HT-29 (cell line): ENCODE measurements around the gene SLC25A17. TPM values are rescaled to one million over a fixed set of nuclear protein-coding genes. Genes with fewer than 3 reads are reported as not detected.
"Not testable (repeated sequence)": the region's sequence is repeated elsewhere in the genome, so short reads cannot be mapped to it uniquely, and the experiment has no call there.

Experiments
- DNase-seq: peaks from one replicate; pipeline ENCODE4 v3.0.0-alpha.2; 2015; ENCODE audit warnings: low spot score
- total RNA-seq: library from RNA; depleted of rRNA; stranded (reverse); fragments of >200 nt; shearing (Covaris generic); gene quantifications from 2 replicates; pipeline ENCODE4 v1.2.3, GENCODE V29; 2014; rRNA removed

SLC25A17 gene, protein sequence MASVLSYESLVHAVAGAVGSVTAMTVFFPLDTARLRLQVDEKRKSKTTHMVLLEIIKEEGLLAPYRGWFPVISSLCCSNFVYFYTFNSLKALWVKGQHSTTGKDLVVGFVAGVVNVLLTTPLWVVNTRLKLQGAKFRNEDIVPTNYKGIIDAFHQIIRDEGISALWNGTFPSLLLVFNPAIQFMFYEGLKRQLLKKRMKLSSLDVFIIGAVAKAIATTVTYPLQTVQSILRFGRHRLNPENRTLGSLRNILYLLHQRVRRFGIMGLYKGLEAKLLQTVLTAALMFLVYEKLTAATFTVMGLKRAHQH
- total RNA-seq: 13.4 and 14.0 TPM in 2 replicates

DNA sequence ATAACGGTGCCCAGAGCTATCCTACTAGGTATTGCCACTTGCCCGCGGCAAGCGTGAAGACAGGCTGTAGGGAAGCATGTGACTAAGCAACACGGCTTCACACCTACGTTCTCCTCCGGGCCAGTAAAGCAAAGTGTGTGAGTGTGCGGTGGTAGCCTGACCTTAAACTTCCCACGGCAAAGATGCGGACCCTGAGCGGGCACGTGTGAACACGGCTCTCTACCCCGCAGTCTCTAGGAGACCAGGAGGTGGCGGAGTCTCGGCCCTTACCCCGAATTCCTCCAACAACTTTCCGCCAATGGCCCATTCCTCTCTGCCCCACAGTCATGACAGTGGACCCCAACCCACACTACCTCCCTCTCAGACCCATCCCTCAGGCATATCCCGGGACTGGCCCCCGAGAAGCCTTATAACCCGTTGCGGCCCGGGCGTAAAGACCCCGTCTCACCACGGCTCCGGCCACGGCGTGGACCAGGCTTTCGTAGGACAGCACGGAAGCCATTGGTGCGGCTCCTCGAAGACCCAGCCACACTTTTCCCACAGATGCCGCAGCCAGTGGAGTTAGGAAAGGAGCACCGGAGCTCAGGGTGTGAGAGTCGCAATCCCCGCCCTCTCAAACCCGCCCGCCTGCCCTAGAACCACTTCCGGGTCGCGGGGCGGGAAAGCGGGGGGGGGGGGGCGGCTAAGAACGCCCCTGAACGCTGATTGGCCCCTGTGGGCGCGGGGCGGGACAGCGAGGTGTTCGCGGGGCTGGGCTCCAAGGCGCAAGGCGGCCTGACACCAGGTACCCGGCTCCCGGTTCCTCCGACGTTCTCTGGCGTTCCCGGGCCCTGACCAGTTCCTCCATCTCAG, at the start of gene SLC25A17:
Gene SLC25A17, minus strand, starts transcription at position 600 of the 852 bp plus-strand sequence. Its CDS starts 98 bp downstream, at position 502.
- DNase-seq: peak; percentile 84

DNA sequence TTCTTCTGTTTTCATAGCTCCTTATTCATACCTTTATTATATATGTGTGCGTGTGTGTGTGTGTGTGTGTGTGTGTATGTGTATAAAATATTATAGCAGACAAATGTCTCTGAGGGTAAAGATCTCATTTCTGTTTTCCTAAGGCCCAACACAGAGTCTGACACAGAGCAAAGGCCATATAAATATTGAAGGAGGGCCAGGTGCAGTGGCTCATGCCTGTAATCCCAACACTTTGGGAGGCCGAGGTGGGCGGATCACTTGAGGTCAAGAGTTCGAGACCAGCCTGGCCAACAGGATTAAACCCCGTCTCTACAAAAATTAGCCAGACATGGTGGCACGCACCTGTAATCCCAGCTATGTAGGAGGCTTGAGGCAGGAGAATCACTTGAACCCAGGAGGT, 49.2 kb upstream of the SLC25A17 start:
- DNase-seq: not testable (repeated sequence)

DNA sequence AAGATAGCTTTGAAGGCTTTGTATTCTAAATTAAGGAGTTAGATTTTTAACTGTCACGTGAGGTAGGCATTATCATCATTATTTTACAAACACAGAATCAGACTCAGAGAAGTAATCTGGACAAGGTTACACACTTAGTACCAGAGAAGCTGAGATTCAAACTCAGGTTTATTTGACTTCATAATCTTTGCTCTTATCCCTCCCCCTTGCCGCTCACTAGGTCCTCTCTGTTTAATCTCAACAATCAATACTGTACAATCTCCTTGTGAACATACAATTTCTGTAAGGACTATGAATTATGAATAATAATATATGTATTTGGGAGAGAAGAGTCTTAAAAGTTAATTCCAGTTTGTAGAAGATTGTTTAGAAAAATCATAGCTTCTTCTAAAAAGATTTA, 48.0 kb upstream of the SLC25A17 start:
- no peak for DNase-seq

DNA sequence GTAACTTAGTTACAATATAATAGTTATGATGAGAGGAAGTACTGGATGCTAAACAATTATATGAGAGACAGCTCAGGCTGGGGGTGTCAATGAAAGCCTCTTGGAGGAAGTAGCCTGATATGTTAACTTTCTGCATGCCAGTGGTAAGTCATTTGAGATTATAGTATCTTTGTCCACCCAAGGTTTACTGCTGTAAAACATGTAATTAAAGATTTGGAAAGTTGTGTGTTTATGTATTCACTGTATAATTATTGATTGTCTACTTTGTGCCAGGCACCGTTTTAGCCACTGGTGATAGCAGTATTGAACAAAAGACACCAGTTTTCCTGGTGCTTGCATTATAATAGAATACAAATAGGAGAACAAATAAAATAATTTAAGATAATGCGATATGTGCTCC, 43.4 kb upstream of the SLC25A17 start:
- no peak for DNase-seq

DNA sequence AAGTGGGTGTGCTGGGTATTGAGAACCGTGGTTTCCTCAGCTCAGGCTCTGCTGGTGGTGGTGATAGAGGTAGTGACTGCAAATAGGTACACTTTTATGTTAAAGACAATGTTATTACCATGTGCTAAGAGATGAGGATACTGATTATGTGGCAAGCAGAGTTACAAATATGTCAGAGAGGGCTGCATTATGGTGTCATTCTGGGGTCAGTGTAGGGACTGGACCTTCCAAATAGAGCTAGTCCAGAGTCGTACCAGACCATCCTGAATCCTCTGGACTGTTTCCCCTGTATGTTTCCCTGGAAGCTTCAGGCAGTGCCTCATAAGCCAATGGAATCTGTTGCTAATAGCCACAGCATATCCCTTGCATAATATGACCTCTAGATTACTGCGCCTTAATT, 42.9 kb upstream of the SLC25A17 start, which contains the start of gene DNAJB7:
Gene DNAJB7, minus strand, starts transcription at position 101 of the 400 bp plus-strand sequence. CDS start 119 bp downstream, outside the sequence.
- no peak for DNase-seq

DNA sequence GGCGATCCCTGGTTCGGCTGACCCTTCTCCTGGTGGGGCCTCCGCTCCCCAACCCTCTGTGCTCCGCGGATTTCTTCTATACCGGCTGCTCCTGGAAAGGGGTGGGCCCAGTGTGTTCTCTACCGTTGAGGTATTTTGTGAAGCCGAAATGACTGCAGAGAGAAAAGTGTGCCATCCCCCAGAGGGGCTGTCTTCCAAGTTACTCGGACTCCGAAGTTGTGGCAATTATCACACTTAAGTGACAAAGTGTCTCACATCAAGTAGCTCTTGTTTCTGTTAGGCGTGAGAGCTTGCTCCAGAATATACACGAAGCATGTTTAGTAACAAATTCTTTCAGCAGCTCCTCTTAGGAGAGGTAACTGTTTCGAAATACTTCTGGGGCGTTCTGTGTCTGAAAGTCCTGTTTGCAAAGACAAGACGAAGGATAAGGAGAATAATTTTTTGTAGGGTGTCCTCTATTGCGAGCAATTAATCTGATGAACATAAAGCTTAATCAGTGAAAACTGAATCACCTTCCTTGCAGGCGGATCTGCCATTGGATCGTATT, 38.2 kb upstream of the SLC25A17 start:
- no peak for DNase-seq

DNA sequence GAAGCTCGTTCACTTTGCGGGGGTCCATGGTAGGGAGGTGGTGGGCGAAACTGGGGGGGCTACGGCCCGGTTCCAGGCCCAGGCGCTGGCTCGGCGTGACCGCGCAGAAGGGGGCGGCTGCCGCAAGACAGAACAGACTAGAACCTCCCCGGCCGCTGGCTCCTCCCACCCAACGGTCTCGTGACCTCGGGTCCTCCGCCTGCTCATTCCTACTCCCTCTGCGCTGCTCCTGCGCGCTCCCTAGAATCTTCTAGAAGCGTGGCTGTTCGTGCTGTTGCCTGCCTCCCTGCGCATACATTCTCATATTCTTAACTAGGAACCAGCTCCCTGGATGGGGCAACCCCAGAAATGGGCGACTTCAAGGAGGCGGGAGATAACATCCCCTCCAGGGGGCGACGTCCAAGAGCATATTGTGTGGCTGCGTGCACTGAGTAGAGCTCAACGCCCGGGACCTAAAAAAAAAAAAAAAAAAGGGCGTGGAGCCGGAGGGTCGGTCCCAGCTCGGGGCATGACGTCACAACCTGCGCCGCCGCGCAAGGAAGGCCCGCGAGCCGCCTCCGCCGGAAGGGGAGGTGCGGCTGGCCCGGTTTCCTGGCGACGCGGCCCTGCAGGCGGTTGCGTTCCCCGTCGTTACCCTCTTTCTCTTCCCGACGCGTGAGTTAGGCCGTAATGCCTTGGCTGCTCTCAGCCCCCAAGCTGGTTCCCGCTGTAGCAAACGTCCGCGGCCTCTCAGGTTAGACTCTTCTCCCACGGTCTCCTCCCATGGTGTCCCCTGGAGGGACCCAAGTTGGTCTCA, 37.6 kb upstream of the SLC25A17 start, which contains the start of the genes ST13 and XPNPEP3:
Gene ST13, minus strand, starts transcription at position 127 of the 796 bp plus-strand sequence. Its CDS starts 99 bp downstream, at position 28.
Gene XPNPEP3, plus strand, starts transcription at position 636 of the 796 bp plus-strand sequence. Its CDS starts 34 bp downstream, at position 670.
- DNase-seq: peak; percentile 90

DNA sequence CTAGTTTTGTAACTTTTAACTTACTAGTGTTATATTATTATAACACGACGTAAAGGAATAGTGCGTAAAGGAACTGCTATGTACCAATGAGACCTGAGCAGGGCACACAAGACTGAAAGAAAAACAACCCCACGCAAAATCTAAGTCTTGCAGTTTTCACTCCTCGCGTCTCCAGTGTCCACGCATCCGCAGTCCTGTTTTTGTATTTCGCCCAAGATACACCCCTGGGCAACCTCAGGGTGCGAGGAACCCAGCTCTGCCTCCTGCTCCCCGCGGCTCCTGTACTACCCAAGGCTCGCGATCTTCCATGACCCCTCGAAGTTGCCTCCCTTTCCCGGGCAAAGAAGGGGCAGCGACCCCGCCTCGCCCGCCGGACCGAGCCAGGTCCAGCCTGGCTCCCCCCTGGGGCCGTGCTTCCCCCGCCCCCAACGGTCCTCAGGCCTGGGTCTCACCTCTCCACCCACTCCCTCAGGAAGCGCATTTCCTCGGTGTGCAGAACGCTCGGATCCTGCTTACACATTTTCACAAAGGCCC, 36.9 kb upstream of the SLC25A17 start:
- DNase-seq: peak; percentile 28

DNA sequence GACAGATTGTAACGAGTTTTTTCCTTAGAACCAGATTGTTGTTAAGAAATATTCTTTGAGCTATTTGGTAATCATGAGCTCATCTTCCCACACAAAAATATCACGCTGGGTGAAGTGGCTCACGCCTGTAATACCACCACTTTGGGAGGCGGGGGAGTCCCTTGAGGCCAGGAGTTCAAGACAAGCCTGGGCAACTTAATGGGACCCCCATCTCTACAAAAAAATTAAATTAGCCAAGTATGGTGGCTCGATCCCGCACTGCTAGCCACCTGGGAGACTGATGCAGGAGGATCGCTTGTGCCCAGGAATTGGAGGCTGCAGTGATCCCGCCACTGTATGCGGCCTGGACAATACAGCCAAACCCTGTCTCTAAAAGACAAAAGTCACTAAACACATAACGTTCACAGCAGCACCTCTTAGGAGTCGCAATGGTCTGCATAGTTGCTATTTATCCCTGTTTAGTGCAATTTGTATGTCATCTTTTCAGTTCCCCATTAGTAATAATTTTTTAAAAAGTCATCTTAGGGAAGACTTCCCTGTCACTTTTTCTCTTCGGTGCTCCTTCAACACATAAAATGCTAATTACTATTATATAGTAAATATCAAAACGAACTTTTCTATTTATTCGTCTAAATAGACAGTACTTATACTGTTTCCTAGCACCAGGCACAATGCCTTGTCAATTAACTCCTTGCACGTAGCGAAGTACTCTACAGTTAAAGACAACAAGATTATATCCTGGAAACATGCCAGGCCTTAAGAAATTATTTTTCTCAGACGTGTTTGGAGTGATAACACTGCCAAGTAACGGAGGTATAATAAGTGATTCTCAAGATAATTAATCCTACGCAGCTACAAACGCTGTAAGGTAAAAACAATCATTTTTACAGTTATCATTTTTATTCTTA, 36.2 kb upstream of the SLC25A17 start:
- no peak for DNase-seq

DNA sequence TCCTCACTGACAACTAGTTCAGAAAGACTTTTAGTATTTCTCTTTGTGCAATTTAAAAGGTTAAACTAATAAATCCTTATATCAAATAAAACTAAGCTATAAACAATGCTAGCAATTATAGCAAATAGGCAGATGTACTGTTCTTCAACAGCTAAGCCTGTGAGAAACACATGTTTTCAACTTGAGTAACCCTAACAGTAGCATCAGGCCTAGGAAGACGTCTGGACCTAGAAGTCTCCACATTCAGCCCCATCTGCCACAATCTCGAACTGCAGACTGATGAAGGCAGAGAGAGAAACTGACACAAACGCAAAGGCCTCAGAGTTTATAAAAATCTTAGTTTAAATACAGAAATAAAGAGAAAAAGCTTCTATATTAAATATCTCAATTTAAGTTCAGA, 34.8 kb upstream of the SLC25A17 start:
- DNase-seq: no peak

DNA sequence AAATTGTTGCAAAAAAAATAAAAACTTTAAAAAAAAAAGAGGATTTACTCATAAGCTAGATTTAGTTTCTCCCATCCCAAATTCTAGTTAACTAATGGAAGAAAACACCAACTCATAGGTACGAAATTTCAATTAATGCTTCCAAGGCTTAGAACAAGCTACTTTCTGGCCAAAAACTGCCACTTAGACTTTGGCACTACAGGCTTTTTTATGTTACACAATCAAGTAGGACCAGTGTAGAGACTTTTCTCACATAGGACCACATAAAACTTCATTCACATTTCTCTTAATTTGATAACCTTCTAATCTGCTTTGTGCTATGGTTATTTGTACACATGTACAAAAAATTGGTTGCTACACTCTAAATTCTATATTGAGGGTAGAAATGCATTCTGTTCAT, 34.2 kb upstream of the SLC25A17 start:
- DNase-seq: no peak

DNA sequence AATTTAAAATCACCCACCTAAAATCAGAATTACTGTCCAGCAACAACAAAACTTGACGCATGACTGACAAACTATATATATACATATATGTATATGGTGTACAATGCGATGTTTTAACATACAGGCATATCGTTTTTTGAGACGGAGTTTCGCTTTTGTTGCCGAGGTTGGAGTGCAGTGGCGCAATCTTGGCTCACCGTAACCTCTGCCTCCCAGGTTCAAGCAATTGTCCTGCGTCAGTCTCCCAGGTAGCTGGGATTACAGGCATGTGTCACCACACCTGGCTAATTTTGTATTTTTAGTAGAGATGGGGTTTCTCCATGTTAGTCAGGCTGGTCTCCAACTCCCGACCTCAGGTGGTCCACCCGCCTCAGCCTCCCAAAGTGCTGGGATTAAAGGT, 26.7 kb upstream of the SLC25A17 start:
- not testable (repeated sequence) for DNase-seq

DNA sequence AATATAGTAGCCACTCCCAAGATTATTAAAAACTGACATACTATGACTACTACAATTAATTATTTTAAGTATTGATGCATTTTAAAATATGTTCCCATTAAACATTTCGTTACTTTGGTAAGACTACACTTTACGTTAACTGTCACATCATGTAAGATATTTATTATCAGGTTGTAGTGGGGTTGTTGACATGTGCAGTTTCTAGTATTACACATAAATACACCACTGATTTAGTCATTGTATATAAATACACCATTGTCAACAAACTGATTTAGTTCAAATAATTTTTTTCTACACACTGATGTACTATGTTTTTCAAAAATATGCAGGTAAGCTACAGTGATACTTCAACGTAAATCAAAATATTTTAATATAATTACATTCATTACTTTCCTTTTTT, 25.8 kb upstream of the SLC25A17 start:
- DNase-seq: no peak

DNA sequence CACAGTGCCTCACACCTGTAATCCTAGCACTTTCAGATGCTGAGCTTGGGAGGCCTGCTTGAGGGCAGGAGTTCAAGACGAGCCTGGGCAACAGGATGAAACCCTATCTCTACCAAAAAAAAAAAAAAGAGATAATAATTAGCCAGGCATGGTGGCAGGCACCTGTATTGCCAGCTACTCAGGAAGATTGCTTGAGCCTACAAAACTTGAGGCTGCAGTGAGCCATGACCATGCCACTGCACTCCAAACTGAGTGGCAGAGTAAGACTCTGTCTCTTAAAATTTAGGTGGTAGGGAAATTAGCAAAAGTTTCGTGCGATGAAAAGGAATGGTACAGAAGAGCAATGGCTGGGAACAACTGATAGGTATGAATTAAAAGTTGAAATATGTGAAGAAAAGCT, 19.3 kb upstream of the SLC25A17 start:
- no peak for DNase-seq

DNA sequence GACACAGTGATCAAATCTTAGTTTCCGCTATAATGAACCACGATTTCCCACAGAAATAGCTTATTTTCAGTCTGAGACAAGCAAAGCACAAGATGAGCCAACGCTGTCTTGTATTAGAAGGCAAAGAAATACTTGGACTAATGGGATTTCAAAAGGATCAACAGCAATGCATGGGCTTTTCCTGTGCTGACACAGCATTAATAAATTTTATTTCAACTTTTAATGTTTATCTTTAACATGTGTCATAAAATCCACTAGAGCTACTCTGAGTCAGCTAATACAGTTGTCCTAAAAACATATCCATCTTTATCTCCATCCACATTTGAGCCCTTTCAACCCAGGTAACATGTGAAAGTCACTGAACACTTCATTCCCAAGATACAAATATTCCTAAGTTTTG, 15.5 kb upstream of the SLC25A17 start:
- no peak for DNase-seq

DNA sequence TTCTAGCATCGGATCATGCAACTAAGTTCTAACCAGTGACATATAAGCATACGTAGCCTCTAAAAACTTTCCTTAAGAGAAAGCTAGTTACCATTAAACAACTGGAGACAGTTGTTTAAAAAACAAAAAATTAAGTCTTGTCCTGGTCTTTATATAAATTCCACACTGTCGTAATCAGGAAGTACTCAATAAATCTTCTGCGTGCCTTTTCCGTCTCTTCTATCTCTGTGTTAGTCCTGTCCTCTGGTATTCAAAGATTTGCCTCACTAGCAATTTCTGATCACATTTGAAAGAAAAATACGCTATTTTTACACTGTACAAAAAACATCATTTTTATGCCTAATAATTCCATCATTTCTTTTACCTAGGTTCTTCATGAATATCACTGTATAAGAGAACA, 10.0 kb upstream of the SLC25A17 start:
- no peak for DNase-seq

DNA sequence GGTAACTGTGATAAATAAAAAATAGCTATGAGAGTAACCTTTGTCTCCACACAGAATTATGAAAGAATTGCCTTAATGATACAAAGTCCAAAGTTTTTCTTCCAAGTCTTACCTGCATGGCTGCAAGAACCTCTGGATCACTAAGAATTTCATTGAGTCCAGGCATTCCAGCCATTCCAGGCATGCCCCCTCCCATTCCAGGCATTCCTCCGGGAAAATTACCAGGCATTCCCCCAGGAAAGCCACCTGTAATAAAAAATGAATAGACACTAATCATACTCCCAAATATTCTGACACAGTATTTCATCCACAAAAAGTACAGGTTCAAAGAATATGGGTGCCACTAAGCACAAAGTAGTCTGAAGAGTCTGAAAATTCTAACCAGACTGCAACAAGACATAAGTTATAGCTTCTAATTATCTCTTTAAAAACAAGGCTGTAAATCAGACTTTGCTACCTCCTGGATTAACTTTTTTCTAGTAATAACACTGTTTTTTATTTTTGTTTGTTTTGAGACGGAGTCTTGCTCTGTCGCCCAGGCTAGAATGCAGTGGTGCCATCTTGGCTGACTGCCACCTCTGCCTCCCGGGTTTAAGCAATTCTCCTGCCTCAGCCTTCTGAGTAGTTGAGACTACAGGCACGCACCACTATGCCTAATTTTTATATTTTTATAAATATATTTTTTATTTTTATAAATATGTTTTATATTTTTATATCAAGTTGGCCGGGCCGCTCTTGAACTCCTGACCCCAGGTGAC, 8.0 kb upstream of the SLC25A17 start:
- DNase-seq: no peak

DNA sequence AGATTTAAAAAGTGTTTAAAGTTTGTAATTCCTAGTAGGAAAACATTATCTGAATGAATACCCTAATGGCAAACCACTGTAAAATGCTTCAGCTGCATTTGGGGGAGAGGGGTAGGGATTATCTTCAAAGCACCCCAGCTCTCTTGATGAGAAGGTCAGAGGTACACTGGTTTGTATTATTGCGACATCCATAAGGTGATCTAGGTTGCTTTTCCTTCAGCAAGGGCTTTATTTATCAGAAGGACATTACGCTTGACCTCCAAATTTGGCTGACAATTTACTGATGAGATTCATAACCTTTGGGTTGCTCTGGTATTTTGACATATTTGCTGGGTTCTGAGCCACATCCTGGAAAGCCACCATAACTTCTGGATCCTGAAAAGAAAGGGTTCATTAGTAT, 7.1 kb upstream of the SLC25A17 start:
- not testable (repeated sequence) for DNase-seq

DNA sequence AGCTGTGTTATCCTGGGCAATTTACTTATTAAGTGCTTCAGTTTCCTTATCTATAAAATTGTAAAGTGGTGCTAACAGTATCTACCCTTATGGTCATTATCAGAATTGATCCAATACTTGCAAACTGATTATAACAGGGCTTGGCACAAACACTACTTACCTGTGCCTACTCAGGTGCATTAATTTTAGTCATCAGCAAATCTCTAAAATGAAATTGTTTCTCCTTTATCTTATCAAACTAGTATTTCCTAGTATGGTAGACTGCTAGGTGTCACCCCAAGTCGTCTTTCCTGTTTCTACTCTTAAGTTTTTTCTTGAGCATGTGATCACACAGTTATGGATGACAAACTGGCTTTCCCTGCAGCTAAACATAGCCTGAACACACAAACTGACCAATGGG, 4.3 kb upstream of the SLC25A17 start:
- no peak for DNase-seq
